ENCODE results near the gene CSE1L.

The CSE1L gene

DNA sequence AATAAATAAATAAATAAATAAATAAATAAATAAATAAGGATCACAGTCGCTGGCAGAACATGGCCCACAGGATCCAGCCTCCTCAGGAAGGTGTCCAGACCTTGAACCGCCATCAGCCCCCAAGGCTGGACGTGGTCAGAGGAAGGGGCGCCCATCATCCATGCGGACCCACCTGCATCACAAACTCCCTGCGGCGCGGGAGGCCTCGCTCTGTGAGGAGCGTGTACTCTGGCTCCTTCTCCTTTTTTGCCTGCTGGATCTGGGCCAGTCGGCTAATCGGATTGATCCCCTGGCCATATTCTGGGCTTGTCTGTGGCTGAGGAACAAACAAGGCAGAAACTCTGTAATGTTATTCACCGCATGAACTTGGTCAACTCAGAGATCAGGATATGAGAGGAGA lies 76.8 kb downstream of the CSE1L start:
- Histone ChIP-seq H2AFZ (ENCODE audit: low read depth, low read length, severe bottlenecking) (no peak overlapping the region), H3K36me3 (ENCODE audit: low read length) (peaks cover 13% of the 10 kb centered on the region; the same call in 1 of the 2 replicates), H3F3A (ENCODE audit: insufficient read depth) (no peaks in the 10 kb centered on the region), H4K20me1 (ENCODE audit: low read depth, low read length) (no peaks in the 10 kb centered on the region), H3K79me2 (ENCODE audit: insufficient read depth, low read length) (no peaks in the 10 kb centered on the region), H3K9ac (ENCODE audit: low read length) (no peak overlapping the region), H3K27me3 (ENCODE audit: low read length) (no peaks in the 10 kb centered on the region), H3K27ac (ENCODE audit: low read depth, low read length) (no peak overlapping the region), H3K9me2 (replicated peaks; ENCODE audit: insufficient read depth, low read length) (no peaks in the 10 kb centered on the region), H3K9me3 (ENCODE audit: insufficient read depth, low read length) (no peaks in the 10 kb centered on the region), H3K4me2 (ENCODE audit: low read depth, low read length, poor library complexity, severe bottlenecking) (no peak overlapping the region), H3K4me3 (ENCODE audit: insufficient read depth, low read length, poor library complexity, severe bottlenecking) (no peak overlapping the region)
- TF ChIP-seq EZH2phosphoT487 (conservative IDR thresholded peaks at IDR 0.05; ENCODE audit: low read length): no peak
- TF ChIP-seq, protein P1, sequence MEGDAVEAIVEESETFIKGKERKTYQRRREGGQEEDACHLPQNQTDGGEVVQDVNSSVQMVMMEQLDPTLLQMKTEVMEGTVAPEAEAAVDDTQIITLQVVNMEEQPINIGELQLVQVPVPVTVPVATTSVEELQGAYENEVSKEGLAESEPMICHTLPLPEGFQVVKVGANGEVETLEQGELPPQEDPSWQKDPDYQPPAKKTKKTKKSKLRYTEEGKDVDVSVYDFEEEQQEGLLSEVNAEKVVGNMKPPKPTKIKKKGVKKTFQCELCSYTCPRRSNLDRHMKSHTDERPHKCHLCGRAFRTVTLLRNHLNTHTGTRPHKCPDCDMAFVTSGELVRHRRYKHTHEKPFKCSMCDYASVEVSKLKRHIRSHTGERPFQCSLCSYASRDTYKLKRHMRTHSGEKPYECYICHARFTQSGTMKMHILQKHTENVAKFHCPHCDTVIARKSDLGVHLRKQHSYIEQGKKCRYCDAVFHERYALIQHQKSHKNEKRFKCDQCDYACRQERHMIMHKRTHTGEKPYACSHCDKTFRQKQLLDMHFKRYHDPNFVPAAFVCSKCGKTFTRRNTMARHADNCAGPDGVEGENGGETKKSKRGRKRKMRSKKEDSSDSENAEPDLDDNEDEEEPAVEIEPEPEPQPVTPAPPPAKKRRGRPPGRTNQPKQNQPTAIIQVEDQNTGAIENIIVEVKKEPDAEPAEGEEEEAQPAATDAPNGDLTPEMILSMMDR (IDR thresholded peaks at IDR 0.05; ENCODE audit: insufficient read depth, low read length, poor library complexity, severe bottlenecking): no peak

GRCh38 chr20:49123982-49124381 lies 77.9 kb downstream of the CSE1L start:
- Histone ChIP-seq H3K9me2 (replicated peaks; ENCODE audit: insufficient read depth, low read length) (no peaks in the 10 kb centered on the region), H3K4me3 (ENCODE audit: insufficient read depth, low read length, poor library complexity, severe bottlenecking) (no peak overlapping the region), H3K27me3 (ENCODE audit: low read length) (no peaks in the 10 kb centered on the region), H3K79me2 (ENCODE audit: insufficient read depth, low read length) (0 out of 2 replicates have a peak, but pooled peaks cover 4% of the 10 kb centered on the region), H2AFZ (ENCODE audit: low read depth, low read length, severe bottlenecking) (no peak overlapping the region), H3K36me3 (ENCODE audit: low read length) (peaks cover 8% of the 10 kb centered on the region; the same call in 1 of the 2 replicates), H4K20me1 (ENCODE audit: low read depth, low read length) (no peaks in the 10 kb centered on the region), H3F3A (ENCODE audit: insufficient read depth) (0 out of 2 replicates have a peak, but pooled peaks cover 4% of the 10 kb centered on the region), H3K27ac (ENCODE audit: low read depth, low read length) (no peak overlapping the region), H3K9ac (ENCODE audit: low read length) (no peak overlapping the region), H3K4me2 (ENCODE audit: low read depth, low read length, poor library complexity, severe bottlenecking) (no peak overlapping the region), H3K9me3 (ENCODE audit: insufficient read depth, low read length) (no peaks in the 10 kb centered on the region)
- no peak for TF ChIP-seq EZH2phosphoT487 (conservative IDR thresholded peaks at IDR 0.05; ENCODE audit: low read length)
- TF ChIP-seq, protein P1 (IDR thresholded peaks at IDR 0.05; ENCODE audit: insufficient read depth, low read length, poor library complexity, severe bottlenecking): no peak

GRCh38 chr20:49132995-49133478 lies 86.9 kb downstream of the CSE1L start:
- no peaks in the 10 kb centered on the region for H4K20me1 ChIP-seq (ENCODE audit: low read depth, low read length)
- H3K4me2 ChIP-seq (ENCODE audit: low read depth, low read length, poor library complexity, severe bottlenecking): no peak overlapping the region
- H3K4me3 ChIP-seq (ENCODE audit: insufficient read depth, low read length, poor library complexity, severe bottlenecking): no peak overlapping the region
- H3K9me2 ChIP-seq (replicated peaks; ENCODE audit: insufficient read depth, low read length): no peaks in the 10 kb centered on the region
- 0 out of 2 replicates have a peak, but pooled peaks cover 4% of the 10 kb centered on the region for H3K79me2 ChIP-seq (ENCODE audit: insufficient read depth, low read length)
- no peak overlapping the region for H3K27ac ChIP-seq (ENCODE audit: low read depth, low read length)
- H3K27me3 ChIP-seq (ENCODE audit: low read length): no peaks in the 10 kb centered on the region
- no peak overlapping the region for H3K9ac ChIP-seq (ENCODE audit: low read length)
- no peaks in the 10 kb centered on the region for H3K9me3 ChIP-seq (ENCODE audit: insufficient read depth, low read length)
- H3F3A ChIP-seq (ENCODE audit: insufficient read depth): 0 out of 2 replicates have a peak, but pooled peaks cover 4% of the 10 kb centered on the region
- 0 out of 2 replicates have a peak, but pooled peaks cover 6% of the 10 kb centered on the region for H3K36me3 ChIP-seq (ENCODE audit: low read length)
- H2AFZ ChIP-seq (ENCODE audit: low read depth, low read length, severe bottlenecking): no peak overlapping the region
- TF ChIP-seq EZH2phosphoT487 (conservative IDR thresholded peaks at IDR 0.05; ENCODE audit: low read length): no peak
- TF ChIP-seq, protein P1 (IDR thresholded peaks at IDR 0.05; ENCODE audit: insufficient read depth, low read length, poor library complexity, severe bottlenecking): peak; percentile 37
